GM19035 (cell line): ENCODE measurements around the gene KRT8.
"Not testable (repeated sequence)": the region's sequence is repeated elsewhere in the genome, so short reads cannot be mapped to it uniquely, and the experiment has no call there.

Source experiments
- ATAC-seq: cut with Tn5 transposase; IDR thresholded peaks from one replicate; pipeline ENCODE4 v1.9.1; 2021; ENCODE audit not compliant: unreplicated experiment

KRT8 gene

DNA sequence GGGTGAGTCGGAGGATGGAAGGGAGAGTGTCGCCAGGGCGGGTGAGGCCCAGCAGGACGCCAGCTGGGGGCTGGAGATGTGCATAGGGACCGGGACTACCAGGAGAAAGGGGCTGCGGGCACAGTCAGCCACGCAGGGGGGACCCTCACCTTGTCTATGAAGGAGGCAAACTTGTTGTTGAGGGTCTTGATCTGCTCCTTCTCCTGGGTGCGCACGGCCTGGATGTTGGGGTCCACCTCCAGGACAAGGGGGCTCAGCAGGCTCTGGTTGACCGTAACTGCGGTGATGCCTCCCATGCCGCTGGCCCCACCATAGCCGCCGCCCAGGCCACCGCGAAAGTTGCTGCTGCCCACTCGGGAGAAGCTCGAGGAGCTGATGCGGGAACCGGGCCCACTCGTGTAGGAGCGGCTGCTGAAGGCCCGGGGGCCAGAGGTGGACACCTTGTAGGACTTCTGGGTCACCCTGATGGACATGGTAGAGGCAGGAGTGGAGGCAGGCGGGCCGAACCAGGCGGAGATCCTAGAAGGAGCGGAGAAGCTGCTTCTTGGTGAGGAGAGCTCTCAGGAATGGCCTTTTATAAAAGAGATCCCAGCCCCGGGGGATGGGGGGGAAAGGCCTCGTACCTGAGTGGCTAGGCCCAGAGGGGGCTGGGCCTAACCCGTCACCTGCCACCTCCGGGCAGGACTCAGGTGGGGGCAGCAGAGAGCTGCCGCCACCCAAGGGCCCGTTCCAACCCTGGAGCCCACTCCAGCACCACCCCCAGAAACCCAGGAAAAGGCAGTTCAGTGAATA lies at the start of gene KRT8:
Gene KRT8, minus strand, starts transcription at position 568 of the 792 bp plus-strand sequence. Its CDS starts 95 bp downstream, at position 473.
- not testable (repeated sequence) for ATAC-seq

DNA sequence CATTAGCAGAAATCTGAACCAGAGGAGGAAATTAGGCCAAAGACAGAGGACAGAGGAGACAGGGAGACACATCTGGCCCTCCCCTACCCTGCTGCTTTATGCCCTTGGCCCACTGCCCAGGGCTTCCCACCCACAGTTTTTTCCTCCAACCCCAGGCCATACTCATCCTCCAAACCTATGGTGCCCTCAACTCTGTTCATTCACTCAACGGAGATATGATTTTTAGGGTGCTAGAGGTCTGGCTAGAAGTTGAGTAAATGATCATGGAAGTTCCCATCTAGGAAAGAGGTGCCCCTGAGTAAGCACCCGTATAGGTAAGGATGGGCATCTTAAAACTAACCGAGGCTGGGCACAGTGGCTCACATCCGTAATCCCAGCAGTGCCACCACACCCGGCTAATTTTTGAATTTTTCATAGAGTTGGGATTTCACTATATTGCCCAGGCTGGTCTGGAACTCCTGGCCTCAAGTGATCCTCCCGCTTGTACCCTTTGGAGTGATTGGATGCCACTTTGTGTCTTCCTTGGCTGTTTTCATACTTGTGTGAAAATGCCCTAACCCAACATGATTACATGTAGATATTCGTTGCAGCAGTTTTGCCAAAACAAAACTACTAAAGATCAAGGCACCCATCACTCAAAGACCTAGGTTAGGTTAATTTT lies 48.4 kb upstream of the KRT8 start:
- no peak for ATAC-seq

DNA sequence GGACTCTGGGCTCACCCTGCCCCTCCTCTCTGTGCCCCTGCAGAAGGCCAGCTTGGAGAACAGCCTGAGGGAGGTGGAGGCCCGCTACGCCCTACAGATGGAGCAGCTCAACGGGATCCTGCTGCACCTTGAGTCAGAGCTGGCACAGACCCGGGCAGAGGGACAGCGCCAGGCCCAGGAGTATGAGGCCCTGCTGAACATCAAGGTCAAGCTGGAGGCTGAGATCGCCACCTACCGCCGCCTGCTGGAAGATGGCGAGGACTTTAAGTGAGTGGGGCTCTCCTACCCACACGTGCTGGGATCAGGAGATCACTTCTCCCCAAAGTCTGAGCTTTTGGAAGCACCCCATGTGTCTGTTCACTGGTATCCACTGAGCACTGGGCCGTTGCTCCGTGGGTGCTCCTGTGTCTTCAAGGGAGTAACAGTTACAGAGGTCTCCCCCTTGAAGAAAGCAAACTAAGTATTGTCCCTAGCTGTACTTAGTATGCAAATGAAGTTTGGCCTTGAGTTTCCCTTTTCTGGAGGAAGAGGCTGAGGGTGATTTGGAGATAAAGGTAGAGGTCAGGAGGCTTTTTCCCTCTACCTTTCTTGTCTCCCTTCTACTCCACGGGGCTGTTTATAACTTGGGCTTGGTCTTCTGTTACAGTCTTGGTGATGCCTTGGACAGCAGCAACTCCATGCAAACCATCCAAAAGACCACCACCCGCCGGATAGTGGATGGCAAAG lies 47.4 kb upstream of the KRT8 start:
- no peak for ATAC-seq

DNA sequence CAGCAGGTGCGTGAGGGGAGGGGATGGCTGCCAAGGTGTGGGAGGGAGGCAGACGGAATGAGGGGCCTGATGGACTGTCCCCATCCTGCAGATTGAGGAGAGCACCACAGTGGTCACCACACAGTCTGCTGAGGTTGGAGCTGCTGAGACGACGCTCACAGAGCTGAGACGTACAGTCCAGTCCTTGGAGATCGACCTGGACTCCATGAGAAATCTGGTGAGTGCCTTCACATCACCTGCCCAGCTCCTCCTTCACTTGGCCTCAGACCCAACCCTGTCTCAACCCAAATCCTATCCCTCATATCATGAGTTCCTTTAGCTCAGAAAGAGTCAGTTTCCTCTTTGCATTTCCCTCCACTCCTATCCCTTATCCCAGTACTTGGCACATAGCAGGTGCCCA lies 46.8 kb upstream of the KRT8 start:
- ATAC-seq = no peak

DNA sequence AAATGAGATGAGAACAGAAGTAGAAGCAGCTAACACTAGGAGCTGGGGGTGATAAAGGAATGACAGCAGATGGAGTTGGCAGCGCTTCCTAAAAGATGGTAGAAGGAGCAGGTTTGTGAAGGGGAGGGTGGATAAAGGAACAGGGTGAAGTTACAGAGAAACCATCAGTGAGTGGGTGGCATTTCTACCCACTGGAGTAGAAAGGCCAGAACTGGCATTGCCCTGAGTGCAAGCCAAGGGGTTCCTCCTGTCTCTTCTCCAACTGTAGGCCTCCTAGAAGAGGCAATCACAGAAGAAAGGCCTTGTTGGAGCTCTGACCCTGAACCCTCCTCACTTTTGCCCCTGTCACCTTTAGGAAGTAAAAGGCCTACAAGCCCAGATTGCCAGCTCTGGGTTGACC lies 46.2 kb upstream of the KRT8 start:
- ATAC-seq = no peak

DNA sequence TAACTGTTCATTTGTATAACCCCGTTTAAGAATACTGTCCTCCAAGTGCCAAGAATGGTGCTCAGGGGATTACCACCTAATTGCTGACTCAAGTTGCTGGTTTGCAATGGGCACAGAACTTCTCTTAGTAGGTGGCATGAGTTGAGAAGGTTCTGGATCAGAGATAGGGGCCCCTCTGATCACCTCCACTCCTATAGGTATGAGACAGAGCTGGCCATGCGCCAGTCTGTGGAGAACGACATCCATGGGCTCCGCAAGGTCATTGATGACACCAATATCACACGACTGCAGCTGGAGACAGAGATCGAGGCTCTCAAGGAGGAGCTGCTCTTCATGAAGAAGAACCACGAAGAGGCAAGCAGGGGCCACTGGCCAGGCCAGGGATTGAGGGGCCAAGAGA lies 45.7 kb upstream of the KRT8 start:
- no peak for ATAC-seq

DNA sequence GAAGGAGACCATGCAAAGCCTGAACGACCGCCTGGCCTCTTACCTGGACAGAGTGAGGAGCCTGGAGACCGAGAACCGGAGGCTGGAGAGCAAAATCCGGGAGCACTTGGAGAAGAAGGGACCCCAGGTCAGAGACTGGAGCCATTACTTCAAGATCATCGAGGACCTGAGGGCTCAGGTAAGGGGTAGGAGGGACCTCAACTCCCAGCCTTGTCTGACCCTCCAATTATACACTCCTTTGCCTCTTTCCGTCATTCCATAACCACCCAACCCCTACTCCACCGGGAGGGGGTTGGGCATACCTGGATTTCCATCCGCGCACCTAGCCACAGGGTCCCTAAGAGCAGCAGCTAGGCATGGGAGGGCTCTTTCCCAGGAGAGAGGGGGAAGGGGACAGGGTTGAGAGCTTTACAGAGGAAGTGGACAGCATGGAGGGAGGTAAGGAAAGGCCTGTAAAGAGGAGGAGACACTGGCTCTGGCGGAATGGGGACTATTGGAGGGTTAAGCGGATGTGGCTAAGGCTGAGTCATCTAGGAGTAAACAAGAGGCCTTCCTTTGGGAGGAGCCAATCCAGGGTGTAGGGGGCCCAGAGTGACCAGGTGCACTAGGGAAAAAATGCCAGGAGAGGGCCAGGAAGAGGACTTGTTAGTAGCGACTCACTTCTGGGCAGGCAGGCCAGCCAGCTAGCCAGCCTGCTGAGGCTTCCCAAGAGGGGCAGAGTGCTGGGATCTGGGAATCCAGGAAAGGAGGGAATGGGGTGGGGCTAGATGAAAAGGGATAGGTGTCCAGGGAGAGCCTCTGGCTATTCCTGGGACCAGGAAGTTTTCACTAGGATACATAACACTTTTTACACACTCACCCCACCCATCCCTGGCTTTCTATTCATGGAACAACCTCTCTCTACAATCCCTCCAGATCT lies 44.8 kb upstream of the KRT8 start:
- no peak for ATAC-seq

DNA sequence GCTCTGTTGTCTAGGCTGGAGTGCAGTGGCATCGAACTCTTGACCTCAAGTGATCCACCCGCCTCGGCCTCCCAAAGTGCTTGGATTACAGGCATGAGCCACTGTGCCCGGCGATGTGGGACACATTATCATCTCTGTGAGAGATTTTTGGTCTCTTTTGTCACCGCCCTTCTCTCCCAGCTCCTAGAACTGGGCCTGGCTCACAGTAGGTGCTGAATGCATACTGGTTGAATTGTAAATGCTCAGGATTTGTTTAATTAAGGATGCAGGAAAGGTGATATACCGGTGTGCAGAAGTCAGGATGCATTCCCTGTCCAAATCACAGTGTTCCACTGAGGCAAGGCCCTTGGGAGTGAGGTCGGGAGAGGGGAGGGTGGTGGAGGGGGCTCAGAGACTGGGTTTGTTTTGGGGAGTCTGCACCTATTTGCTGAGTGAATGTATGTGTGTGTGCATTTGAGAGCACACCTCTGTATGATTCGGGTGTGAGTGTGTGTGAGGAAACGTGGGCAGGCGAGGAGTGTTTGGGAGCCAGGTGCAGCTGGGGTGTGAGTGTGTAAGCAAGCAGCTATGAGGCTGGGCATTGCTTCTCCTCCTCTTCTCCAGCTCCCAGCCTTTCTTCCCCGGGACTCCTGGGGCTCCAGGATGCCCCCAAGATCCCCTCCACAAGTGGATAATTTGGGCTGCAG lies 43.0 kb upstream of the KRT8 start:
- no peak for ATAC-seq

DNA sequence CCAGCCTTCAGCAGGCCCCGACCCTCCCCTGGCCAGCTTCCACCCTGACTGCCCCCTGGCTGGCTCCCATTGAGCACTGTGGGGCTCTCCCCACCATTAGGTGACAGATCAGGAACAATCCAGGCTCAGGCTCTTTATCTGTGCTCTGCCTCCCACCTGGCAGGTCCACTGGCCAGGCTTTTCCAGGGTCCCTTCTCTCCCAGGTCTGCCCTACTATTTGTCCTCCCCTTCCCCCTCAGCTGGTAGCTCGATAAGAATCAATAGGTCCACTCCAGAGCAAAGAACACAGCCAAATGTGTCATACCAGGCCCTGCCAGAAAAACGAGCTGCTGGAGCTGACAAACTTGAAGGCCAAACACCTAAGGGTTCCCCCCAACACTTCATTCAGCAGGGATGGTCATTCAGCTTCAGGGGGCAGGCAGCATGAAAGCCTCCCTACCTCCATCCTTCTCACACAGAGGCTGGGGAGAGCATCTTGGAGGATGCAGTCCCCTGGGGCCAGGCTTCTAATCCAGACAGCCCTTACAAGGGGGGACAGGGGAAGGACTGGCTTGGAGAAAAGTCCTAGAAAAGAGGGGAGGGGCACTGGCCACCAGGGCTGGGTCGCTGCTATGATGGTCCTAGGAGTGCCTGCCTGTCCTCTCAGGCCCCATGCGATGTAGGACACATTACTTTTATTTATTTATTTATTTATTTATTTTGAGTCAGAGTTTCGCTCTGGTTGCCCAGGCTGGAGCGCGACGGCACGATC lies 42.1 kb upstream of the KRT8 start:
- no peak for ATAC-seq

DNA sequence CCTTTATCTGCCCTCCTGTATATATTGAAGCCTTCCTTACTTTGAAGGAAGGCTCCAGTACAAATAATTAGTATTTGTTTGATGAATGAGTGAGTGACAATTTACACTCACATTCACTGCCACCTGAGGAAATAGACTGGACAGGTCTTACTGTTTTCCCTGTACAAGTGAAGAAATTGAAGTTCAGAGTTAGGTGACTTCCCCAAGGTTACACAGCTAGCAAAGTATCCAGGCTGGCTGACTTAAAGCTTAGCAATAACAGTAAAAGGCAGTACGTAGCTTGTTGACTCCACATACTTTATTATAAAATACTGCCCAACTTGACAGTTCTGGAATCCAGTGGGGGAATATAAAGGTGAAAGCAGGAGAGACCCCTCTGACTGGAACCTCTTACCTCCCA lies 41.5 kb upstream of the KRT8 start:
- no peak for ATAC-seq

DNA sequence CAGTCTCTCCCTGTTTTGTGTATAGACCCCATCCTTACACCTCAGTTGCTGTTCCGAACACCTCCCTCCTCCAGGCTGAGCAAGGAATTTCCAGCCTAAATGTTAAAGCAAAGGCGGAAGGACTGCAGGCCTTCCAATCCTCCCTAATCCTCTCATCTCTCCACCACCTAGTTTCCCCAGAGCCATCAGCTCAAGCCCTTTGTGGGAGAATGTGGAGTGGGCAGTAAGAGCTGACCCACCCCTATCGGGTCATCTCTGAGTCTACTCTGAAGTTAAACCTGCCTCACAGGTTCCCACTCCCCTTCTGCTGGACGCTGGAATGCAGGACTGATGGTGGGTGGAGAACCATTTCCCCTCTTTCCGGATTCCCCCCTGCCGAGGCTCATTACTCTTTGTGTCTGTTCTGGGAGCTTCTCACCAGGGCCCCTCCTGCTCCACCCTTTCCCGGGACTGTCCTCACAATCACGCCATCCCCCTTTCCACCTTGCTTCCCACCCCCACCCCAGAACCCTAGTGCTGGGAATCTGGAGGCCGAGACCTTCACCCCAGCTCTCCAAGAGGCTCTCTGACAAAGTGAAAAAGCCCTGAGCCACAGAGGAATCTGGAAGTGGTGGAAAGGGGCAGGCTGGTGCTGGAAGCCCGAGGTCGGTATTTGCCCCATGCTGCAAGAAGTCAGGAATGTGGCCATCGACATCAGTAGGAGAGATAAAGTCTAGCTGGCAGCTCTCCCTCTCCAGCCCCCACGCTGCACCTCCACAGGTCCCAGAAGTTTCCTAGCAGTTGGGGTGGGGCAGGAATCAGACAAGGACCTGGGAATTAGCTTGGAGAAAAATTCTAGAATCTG lies 40.7 kb upstream of the KRT8 start:
- no peak for ATAC-seq

DNA sequence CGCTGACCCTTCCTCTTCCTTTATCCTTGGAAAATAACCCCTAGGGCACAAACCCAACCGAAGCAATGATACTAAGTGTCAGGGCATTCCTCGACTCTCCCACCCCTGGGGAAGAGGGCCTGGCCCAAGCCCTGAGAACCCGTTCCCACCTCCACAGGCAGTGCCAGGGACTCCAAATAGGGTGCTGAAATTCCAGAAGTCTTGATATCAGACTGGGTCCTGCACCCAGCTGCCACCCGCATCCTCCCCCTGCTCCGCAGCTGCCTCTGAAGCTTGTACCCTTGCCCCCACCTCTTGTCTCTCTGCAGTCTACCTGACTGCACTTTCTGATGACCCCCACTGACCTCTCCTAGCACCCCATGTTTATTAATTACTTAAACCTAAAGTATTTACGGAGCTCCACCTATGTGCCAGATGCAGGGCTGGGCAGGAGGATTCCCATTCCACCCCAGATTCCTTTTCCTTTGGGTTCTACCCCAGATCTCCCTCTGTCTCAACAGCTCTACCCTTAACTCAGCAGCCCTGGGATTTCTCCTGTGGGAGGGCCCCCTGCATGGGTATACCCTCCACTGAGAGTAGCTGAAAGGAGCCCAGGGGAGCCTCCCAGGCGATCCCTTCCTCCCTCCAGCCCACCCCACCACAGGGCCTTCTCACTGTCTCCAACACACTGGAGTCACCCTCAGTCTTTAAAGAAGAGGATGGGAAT lies 40.0 kb upstream of the KRT8 start:
- ATAC-seq = no peak

DNA sequence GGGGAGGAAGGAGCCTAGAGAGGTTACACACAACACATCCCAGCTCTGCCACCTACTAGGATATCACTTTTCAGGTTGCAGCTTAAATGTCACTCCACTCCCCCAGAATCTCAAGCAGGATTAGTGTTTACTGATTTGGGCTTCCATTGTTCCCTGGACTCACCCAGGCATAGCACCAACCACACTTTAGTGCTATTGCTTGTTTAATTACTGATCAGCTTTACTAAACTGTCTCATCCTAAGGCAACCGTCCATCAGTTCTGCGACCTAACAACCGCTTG lies 38.0 kb upstream of the KRT8 start:
- ATAC-seq = no peak

DNA sequence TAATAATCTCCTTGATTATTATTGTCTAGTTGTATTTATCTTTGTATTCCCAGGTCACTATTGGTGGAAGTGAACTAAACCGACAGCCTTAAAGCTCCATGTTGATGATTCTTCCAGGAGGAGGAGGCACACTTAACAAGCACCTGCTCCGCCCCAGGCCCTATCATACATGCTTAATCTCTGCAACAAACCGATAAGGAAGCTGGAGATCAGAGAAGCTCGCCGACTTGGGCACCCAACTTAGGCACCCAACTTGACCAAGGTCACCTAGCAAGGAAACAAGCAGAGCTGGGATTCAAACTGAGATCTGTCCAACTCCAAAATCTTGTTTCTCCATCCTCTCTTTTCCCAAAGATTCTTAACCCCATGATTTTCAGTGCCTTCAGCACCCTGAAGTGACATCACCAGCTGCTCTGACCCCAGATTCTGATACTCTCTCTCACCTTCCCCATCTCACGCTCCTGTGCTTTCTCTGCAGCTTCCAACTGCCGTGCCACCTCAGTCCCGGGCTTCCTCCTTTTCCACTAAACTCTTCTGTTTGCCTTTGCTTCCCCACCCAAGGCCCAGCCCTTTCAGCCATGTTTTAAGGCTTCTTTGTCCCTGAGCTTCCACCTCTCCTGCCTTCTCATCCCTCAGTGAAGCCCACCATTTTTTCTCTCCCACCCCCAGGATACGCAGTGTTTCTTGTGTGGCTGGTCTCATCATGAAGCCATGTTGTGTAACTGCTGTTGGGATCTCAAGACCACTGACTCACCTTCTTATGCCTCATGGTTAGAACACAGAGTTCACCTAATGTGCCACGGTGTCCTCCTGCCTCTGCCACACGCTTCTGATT lies 37.4 kb upstream of the KRT8 start:
- ATAC-seq = no peak

DNA sequence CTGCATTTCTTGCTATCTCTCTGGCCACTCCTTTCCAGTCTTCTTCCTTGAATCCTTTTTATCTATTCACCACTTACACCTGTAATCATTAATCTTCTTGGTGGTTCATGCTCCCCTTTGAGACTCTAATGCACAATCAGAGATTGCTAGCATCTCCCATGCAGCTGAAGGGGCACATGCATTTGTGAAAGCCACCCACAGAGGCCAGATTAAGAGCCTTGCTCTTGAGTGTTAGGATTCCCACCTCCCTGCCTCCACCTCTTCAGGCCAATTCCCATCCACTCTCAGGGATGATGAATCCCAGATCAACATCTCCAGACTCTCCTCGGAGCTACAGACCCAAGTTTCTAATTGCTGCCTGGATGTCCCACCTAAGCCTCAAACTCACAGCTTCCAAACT lies 24.7 kb upstream of the KRT8 start:
- no peak for ATAC-seq

DNA sequence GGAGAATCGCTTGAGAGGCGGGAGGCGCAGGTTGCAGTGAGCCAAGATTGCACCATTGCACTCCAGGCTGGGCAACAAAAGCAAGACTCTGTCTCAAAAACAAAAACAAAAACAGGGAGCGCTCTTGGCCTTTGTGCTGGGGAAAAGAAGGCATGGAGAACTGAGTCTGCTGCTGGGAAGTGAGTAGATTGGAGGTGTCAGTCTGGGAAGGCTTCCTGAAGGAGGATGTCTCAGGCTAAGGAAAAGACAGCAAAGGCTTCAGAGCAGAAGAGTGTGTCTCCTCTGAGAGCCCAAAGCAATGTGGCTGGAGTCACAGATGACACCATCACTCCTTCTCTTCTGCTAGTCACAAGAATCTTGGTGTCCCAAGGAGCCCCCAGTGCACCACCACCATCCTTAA lies 23.1 kb upstream of the KRT8 start:
- no peak for ATAC-seq

DNA sequence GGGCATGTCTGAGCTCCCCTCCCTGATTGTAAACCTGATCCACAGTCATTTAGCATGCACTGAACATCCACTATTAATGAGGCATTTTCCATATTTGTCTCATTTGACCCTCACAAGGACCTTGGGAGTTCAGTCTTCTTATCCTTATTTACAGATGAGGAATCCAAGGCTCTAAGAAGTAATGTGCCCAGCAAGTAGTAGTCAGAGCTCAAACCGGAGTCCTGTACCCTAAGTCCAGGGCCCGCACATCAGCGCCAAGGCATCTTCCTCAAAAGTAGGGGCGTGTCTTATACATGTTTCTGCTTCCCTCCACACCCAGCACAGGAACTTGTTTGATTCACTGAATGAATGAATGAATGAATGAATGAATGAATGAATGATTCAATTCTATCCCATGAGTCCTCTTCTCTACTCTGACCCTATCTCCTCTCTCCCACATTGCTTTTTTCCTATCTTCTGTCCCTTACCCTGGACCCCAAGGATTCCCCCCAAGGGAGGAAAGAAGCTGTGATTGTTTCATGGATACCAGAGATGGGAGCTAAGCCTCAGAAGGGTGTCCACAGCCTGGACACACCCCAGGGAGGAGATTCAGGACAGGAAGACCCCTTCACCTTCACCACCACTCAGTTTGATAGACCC lies 21.8 kb upstream of the KRT8 start:
- no peak for ATAC-seq
